OCI-M2 (cell line): Measurements from ENCODE around the gene FSIP1.

Source experiments
- DNase-seq: peaks from one replicate; lab custom pipeline; 2025; ENCODE audit not compliant: unreplicated experiment; lab: John Stamatoyannopoulos, UW

The FSIP1 gene

DNA sequence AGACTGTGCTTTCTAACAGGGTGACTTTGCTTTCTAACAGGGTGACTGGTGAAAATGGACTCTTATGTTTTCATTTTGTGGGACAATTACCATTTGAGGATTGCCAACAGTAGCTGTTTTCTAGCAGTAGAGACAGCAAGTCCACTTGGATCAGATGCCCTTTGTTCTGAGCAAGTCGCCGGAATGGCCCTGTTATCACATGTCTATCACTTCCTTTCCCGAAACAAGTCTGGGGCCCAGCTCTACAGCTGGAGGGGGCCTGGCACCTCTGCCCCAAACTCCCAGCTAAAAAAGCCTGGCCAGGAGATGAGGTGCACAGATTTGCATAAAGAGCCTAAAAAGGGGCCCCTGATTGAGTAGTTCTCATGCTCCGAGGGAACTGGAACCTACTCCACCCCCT lies 157.2 kb downstream of the FSIP1 start:
- no peak for DNase-seq

DNA sequence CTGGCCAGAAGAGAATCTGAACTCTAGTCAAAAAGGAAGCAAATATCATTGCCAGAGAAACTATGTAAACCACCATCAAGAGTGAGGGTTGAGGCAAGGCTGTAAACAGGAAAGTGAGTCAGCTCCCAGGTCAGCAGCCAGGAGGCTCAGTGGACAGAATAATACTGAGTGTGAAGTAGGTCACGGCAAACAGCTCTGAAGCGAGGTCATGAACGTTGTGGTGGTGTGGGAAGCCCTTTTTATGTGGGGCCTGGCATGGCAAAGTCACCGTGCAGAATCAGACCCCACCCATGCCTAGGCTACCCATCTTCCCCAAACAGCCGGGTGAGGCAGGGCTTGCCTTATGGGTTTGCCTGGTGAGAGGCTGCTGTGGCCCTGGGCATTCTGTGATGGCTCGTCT lies 157.8 kb downstream of the FSIP1 start:
- no peak for DNase-seq

DNA sequence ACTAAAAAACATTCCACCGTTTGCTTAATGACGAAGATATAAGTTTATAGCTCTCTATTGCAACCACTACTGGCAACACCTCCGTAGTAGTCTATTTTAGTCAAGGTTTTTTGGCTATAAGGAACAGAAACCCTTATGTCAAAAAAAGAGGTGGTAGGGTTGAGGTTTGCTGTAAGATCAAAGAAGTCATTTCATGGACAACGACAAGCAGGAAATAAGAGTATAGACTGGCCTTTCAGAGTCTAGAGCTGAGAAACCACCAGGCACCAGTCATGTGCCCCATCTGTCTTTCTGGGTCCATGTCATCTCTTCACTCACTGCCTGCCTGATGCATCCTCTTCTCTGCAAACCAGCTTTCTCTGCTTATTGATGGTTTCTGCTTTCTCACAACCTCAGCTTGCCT lies 159.1 kb downstream of the FSIP1 start:
- no peak for DNase-seq

DNA sequence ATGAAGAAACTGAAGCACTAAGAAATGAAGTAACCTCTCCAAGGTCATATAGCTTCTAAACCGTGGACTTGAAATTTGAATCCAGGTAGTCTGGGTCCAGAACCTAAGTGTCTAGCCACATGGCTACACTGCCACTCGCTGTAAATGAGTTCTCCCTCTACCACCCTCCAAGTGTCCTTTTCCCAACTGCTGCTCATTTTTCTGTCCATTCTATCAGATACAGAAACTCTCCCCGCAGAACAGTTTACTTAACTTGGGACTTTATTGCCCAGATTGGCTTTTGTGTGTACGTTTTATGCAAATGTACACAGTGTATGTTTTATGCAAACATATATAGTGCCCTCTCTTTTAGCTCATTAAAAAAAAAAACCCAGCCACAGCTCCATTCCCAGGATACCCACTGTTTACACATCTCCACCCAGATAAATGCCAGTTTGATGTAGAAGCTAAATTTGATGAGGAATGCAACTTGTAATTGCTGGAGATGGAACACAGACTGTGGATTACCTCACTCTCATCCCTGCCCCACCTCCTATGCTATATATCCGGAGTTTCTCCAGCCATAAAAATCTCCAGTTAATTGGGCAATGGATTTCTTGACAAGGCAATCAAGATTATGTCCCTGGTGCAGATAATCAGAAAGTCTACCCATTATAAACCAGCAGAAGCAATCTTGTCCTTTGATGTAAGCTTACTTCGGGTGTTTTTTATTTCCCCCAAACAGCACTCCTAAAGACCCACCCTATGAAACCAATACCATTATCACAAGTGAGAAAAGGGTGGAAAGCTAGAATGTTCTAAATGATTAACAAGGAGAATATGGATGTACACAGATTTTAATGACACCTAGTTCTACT lies 159.8 kb downstream of the FSIP1 start:
- no peak for DNase-seq

DNA sequence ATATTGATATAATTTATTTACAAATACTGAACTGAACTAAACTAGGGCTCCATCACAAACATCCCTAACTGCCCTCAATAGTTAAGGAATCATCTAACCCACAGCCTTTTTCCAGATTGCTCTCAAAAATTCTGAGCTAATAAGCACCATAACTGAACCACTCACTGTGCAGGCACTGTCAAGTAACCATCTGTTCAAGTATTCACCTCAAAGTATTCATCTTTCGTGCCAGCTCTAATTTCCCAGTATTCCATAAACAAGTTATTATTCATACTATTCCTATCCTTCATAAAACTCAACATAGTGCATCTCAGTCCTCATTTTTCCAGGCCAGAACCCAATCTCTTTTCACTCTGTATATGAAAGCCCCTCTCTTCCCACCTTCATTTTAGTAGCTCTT lies 160.7 kb downstream of the FSIP1 start:
- DNase-seq: no peak

DNA sequence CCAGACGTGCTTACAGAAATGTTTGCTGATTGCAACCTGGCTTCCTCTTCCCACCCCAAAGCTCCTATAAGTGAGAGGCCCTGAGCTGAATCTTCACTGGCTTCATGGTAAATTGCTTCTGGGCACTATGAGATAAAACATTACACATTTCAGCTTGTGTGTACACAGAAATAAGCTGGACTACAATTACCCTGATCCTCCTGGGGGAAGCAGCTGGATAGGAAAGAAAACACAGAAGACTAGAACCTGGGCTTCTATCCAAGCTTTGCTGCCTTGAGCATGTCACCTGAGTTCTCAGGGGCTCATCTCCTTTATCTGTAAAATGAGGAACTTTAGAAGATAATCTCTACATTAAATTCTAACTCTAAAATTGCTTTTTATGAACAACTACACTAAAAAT lies 161.4 kb downstream of the FSIP1 start:
- DNase-seq: no peak

DNA sequence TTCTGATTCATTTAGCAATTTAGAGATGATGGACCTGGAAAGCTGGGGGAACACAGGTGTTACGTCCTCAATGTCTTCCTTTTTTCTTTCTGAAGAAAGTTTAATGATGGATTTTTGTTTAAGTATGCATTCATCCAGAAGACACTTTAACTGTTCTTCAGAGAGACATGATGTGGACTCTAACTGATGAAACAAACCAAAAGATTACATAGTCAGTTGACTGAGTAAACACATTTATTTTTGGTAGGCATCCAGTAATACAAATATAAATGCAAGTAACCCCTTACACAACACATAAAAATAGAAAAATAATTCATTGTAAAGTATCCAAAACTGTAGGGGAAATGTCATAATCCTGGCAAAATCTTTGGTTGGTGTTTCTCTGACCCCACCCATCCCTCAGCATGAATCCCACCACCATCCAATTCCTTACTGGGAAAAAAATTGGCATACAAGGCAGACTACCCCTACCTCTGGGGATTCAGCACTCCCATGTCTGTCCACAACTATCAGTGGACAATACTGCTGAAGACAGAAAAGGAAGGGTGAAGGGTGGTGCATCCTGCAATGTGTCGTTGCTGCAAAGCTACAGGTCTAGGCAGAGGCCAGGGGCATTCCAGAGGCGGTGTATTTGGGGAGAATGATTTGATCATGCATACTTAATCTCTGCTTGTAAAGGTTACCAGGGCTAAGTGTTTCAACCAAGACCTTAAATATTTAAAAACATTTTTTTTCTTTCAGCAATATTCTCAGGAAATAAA lies 164.4 kb downstream of the FSIP1 start:
- no peak for DNase-seq

DNA sequence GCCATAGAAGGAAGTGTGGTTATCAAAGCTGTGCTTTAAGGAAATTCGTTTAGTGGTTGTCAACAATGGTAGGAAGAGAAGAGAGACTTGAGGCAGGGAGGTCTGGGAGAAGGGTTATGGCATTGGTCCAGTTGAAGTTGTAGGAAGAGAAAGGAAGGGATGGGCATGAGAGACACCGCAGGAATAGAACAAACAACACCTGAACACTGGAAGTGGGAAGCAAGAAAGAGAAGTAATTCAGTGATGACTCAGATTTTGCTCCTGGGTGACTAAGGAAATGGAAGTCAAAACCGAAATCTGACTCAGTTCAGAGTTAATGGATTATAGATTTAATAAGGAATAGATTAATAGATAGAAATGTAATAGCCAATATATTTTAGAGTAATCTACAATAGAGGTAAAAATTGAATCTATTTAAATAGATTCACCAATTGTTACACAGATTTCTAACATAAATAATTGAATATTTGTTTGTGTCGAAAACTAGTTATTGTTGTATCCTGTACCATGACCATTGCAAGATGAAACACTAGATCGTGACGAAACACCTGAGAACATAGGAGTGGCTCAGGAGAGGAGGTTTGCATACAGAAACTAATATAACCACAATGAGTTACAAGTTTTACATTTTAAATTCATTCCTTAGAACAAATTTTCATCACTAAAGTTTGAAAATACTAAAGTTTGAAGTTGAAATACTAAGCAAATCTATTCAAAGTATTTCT lies 165.7 kb downstream of the FSIP1 start:
- DNase-seq: no peak

DNA sequence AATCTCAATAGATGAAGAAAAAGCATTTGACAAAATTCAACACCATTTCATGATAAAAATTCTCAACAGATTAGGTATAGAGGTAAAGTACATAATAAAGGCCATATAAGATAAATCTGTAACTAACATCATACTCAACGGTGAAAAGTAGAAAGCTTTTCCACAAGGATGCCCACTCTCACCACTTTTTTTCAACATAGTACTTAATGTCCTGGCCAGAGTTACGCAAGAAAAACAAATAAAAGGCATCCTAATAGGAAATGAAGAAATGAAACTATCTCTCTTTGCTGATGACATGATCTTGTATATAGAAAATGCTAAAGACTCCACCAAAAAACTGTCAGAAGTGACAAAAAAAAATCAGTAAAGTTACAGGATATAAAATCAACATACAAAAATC lies 168.8 kb downstream of the FSIP1 start:
- no peak for DNase-seq

DNA sequence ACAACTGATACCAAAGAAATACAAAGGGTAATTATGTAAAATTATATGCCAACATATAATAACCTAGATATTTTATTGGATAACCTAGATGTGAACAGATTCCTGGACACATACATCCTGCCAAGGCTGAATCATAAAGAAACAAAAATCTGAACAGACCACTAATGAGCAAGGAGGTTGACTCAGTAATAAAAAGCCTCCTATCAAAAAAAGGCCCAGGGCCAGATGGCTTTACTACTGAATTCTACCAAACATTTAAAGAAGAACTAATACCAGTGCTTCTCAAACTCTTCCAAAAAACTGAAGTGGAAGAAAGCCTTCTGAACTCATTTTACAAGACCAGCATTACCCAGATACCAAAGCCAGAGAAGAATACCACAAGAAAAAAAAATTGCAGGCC lies 169.4 kb downstream of the FSIP1 start:
- no peak for DNase-seq

DNA sequence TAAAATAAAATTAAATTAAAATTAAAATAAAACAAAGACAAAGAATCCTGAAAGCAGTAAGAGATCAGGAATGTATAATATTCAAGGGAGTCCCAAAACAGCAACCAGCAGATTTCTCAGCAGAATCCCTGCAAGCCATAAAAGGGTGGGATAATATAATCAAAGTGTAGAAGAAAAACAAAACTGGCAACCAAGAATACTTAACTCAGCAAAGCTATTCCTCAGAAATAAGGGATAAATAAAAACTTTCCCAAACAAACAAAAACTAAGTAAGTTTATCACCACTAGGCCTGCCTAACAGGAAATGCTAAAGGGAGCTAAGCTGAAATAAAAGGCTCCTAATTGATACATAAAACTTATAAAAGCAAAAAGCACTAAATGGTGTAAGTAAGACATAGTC lies 172.0 kb downstream of the FSIP1 start:
- DNase-seq: no peak

DNA sequence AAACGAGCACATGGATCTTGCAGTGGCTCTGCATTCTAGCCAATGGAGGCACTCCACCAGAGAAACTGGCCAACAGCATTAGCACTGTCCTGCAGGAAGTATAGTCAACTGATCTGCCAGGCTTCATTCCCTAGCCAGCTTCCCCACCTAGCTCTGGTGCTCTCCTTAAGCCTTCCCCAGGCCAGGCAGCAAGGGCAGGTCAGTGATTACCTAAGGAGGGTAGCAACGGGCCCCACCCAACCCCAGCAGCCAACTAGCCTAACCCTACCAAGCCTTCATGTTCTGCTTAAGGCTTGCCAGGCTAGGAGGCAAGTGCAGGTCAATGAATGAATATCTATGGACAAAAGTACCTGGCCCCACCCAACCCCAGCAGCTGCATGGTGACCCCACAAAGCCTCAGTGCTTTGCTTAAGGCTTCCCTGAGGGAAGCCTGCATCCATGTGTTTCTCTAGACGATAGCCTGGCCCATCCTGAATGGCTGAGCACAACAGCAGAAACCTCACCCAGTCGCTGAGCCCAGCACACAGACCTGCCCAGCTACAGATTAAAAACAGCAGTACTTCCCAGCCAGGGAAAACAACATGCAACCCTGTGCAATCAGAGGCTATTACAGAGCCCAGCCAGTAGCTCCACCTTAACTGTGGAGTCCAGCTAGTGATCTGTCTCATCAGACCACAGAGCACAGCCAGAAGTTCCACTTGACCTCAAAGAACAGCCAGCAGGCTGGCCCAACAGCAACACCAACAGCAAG lies 173.3 kb downstream of the FSIP1 start:
- no peak for DNase-seq

DNA sequence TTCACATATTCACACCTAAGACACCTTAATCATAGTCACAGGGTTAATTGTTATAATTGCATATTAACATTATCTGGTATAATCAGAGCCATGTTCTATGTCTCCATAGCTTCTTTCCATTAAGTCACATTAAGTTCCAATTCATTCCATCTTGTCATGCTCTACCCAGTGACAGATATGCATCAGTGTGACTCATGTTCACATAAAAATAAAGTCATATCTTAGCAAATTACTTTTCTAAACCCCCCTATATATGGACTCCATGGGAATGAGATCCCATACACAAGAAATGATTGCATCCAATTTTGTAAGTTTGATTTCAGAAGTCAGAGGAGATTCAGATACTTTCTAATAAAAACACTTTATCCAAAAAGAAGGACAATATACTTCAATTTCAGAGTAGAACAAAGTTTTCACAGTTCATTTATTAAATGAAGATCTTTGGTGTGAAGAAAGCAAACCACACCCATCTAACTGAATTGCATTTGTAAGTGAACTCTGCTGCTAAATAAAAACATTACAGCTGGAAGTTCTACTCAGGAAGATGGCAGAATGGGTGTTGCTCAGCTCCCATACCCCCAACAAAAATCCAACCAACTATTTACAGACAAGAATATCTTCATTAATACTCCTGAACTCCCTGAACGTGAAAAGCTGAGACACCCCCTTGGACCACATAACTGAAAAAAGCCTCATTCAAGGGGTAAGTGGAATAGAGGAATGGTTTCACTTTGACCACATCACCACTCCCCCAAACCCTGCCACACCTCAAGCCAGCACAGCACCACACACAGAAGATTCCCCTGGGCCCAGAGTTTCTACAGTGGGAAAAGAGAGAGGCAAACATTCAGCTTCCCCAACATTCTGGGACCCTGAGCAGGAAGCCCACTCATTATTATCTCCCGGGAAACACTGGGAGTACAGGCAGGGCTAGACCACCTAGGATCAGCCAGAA lies 174.2 kb downstream of the FSIP1 start:
- no peak for DNase-seq

DNA sequence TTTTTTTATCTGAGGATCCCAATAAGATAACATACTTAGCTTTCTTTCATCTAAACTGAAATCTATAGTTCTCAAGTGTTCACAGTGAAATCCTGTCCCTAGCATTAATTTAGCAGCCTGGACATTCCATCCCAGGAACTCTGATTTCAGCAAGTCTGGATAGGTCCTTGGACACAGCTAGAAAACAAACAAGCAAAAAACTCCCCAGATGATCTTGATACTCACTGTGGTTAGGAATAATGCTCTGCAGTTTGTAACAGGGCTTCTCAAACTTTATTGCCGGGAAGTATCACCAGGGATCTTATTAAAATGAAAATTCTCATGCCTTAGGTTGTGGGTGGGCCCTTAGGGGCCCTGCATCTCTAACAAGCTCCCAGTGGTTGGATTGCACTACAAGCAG lies 177.5 kb downstream of the FSIP1 start:
- no peak for DNase-seq

DNA sequence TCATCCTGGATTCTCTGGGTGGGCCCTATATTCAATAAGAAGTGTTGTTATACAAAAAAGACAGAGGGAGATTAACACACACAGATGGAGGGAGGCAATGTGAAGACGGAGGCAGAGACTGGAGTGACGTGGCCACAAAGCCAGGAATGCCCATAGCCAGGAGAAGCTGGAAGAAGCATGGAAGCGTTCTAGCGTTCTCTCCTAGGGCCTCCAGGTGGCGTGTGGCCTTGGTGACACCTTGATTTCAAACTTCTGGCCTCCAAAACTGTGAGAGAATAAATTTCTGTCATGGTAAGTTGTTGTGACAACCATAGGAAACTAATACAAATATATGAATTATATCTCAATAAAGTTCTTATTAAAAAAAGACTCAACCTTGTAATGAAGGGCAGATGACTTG lies 180.5 kb downstream of the FSIP1 start:
- no peak for DNase-seq

DNA sequence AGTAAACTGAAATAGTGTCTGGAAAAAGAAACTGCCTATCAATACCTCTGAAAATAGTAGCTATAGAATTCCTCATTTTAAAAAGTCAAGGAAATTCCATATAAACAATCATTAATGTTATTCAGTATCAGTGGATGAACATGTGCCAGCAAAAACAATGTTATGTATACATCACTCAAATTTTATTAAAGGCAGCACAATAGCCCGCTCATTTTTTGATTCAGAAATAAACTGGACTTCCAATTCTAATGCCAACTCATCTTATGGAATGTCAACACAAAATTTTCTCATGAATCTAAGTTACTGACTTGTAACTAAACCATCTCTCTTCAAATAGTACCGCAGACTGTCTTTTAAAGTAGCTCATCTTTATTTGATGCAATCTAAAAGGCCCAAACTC lies 182.8 kb downstream of the FSIP1 start:
- no peak for DNase-seq

DNA sequence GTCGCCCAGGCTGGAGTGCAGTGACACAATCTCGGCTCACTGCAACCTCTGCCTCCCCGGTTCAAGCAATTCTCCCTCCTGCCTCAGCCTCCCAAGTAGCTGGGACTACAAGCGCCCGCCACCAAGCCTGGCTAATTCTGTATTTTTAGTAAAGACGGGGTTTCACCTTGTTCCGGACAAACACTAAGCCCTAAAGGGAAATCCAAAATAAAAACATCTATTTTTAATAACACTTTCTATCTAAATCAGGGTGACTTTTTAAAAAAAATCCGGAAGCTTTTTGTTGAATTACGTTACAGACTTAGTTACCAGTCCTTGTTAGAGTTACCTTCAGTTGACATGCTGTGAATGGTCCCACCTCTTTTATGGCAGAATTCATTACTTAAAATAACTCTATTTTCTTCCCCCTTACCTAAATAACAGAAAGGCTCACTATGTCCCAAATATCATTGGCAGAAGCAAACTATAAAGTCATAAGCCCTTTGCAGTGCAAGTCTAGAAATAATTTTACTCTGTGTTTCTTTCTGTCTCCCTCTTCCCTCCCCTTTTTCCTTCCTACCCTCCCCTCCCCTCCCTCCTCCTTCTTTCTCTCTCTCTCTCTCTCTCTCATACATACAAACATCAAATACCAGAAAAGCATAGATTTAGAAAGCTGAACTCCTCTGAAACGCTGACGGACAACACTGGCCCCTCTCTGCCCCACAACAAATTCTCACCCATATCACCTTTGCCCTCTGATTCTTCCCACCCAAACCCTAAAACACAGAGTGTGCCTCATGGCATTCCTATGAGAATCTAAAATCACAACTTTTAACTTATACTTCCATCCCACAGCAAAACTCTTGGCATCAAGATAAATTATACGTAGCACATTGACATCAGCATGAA lies 183.4 kb downstream of the FSIP1 start:
- no peak for DNase-seq

DNA sequence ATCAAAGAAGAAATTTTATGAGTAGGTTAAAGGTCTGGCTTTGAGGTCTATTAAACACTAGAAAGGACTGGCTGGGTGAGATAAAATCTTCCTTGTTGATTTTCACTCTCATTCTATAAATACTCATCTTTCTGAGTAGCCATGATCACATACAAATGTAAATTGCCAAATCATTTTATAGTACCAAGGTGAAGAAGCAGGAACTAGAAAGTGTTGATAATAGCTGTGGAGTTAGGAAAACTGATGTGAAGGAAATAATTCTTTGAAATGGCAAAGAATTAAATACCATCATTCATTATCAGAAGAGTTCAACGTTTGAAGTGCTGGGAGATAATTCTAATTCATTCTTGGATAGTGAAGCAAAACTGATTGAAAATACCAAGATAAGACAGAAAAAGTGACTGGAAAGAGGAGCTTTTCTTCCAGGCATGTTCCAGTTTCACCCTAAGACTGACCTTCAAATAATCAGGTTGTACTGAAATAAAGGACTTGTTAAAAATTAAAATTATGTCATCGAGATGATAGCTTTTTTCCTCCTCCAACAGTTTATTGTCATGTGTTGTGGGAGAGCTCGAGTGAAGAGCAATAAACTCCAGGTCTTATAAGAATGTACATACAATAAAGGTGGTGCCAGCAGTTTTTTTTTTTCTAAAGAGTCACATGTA lies 184.3 kb downstream of the FSIP1 start:
- no peak for DNase-seq
